Eye (tissue), 1 donor: ENCODE results near the gene TRIM69.

Experiments used
- DNase-seq: peaks from one replicate; pipeline ENCODE4 v3.0.0-alpha.2; 2015

TRIM69 gene

GRCh38 chr15:44811337-44811736, 75.0 kb downstream of the TRIM69 start:
- no peak for DNase-seq

- no peak for DNase-seq
Measured at GRCh38 chr15:44812029-44812517, 75.7 kb downstream of the TRIM69 start.

- DNase-seq = no peak
Measured at GRCh38 chr15:44813231-44813630, 76.9 kb downstream of the TRIM69 start.
